SK-N-SH (cell line): ENCODE results near the gene COL23A1.

Source experiments
- CHD2 ChIP-seq: fragments of 150-350 bp; IDR thresholded peaks from 2 replicates; pipeline ENCODE4 v1.6.1; 2018; ENCODE audit warnings: low read length; ENCODE audit not compliant: partially characterized antibody
- ELF1 ChIP-seq: IDR thresholded peaks from 2 replicates; pipeline ENCODE4 v1.4.0; 2012
- EZH2phosphoT487 ChIP-seq: fragments of 200-600 bp; sonication (generic); IDR thresholded peaks from 2 replicates; pipeline ENCODE4 v1.6.1; 2017; ENCODE audit warnings: low read depth, mixed run types, mild to moderate bottlenecking, antibody characterized with exemption, moderate library complexity, borderline replicate concordance
- POLR2AphosphoS5 ChIP-seq: IDR thresholded peaks from 2 replicates; pipeline ENCODE4 v1.6.1; 2012; ENCODE audit warnings: low read depth, low read length
- RAD21 ChIP-seq: IDR thresholded peaks from 2 replicates; pipeline ENCODE4 v1.6.1; 2012; ENCODE audit warnings: mild to moderate bottlenecking, low read length
- RCOR1 ChIP-seq: fragments of 150-350 bp; IDR thresholded peaks from 2 replicates; pipeline ENCODE4 v1.6.1; 2017; ENCODE audit warnings: antibody characterized with exemption, low read length
- RXRA ChIP-seq: IDR thresholded peaks from 2 replicates; pipeline ENCODE4 v1.4.0; 2012; ENCODE audit warnings: low read depth, mild to moderate bottlenecking, borderline replicate concordance
- TEAD4 ChIP-seq: IDR thresholded peaks from 2 replicates; pipeline ENCODE4 v1.4.0; 2012; ENCODE audit warnings: mild to moderate bottlenecking, borderline replicate concordance; ENCODE audit not compliant: insufficient read depth
- TF ChIP-seq, protein P1 (sequence below): fragments of 200-600 bp; sonication (generic); IDR thresholded peaks from 2 replicates; pipeline ENCODE4 v1.6.1; 2017; ENCODE audit warnings: antibody characterized with exemption, mild to moderate bottlenecking, moderate library complexity
- TF ChIP-seq, protein P2 (sequence below): IDR thresholded peaks from 2 replicates; pipeline ENCODE4 v1.4.0; 2012; ENCODE audit warnings: low read depth, borderline replicate concordance

DNA sequence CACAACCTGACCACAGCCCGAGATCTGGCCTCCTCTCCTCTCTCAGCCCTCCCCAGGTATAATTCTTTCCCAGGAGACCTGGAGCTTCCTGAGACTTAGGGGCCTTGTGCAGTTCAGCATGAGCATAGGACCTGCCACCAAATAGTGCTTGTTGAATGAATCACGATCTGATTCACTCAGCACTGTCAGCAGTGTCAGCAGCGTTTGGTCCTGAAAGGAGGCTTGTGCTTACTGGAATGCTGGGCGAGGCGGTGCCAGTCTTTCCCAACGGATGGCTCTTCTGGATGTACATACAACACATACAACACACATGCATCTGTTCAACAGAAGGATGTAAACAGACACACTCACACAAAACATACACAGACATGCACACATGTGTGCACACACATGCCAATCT, 173.3 kb downstream of the COL23A1 start:
- TF ChIP-seq RAD21 = no peak
- TF ChIP-seq, protein P1, sequence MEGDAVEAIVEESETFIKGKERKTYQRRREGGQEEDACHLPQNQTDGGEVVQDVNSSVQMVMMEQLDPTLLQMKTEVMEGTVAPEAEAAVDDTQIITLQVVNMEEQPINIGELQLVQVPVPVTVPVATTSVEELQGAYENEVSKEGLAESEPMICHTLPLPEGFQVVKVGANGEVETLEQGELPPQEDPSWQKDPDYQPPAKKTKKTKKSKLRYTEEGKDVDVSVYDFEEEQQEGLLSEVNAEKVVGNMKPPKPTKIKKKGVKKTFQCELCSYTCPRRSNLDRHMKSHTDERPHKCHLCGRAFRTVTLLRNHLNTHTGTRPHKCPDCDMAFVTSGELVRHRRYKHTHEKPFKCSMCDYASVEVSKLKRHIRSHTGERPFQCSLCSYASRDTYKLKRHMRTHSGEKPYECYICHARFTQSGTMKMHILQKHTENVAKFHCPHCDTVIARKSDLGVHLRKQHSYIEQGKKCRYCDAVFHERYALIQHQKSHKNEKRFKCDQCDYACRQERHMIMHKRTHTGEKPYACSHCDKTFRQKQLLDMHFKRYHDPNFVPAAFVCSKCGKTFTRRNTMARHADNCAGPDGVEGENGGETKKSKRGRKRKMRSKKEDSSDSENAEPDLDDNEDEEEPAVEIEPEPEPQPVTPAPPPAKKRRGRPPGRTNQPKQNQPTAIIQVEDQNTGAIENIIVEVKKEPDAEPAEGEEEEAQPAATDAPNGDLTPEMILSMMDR = no peak
- TF ChIP-seq CHD2 = no peak
- TF ChIP-seq EZH2phosphoT487 = no peak
- no peak for TF ChIP-seq TEAD4
- TF ChIP-seq POLR2AphosphoS5 = no peak
- TF ChIP-seq, protein P2, sequence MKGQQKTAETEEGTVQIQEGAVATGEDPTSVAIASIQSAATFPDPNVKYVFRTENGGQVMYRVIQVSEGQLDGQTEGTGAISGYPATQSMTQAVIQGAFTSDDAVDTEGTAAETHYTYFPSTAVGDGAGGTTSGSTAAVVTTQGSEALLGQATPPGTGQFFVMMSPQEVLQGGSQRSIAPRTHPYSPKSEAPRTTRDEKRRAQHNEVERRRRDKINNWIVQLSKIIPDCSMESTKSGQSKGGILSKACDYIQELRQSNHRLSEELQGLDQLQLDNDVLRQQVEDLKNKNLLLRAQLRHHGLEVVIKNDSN = no peak
- TF ChIP-seq RCOR1 = no peak
- TF ChIP-seq ELF1 = no peak
- no peak for TF ChIP-seq RXRA
